ENCODE results near the gene TNNI2.

Gene TNNI2

DNA sequence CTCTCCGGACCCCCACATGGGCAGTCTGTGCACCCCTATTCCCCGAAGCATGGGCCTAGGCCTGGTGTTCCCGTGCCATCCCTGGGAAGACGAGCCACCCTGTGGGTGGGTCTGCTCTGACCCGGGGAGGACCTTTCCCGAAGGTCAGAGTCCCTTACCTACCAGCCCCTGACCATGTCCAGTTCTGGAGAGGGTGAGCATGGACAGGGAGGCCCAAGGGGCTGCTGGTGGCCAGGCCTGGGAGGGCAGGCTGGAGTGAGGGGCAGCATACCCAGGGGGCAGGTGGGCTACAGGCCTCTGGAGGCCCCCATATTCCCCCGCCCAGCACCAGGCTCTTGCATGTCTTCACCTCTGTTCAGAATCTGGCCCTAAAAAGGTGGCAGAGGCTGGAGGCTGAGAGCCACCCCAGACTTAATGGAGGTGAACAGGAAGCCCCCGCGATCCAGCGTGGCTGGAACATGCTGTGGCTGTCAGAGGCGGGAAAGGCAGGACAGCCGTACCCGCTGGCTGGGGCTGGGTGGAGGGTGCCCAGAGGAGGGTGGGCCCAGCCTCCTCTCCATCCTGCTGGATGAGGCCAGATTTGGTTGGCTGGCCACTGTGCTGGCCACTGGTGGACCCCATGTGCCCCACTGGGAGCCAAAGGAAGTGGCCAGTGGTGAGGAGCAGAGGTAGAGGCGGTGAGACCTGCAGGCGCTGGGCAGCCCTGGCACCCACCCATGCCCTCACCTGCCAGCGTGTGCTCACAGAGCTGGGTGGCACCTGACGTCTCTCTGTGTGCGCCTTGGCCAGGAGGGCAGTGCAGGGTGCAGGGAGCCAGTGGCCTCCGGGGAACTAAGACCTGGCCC, 15.2 kb upstream of the TNNI2 start:
- TF ChIP-seq, protein P1, sequence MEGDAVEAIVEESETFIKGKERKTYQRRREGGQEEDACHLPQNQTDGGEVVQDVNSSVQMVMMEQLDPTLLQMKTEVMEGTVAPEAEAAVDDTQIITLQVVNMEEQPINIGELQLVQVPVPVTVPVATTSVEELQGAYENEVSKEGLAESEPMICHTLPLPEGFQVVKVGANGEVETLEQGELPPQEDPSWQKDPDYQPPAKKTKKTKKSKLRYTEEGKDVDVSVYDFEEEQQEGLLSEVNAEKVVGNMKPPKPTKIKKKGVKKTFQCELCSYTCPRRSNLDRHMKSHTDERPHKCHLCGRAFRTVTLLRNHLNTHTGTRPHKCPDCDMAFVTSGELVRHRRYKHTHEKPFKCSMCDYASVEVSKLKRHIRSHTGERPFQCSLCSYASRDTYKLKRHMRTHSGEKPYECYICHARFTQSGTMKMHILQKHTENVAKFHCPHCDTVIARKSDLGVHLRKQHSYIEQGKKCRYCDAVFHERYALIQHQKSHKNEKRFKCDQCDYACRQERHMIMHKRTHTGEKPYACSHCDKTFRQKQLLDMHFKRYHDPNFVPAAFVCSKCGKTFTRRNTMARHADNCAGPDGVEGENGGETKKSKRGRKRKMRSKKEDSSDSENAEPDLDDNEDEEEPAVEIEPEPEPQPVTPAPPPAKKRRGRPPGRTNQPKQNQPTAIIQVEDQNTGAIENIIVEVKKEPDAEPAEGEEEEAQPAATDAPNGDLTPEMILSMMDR (IDR thresholded peaks at IDR 0.05; ENCODE audit: low read depth, low read length): no peak
- DNase-seq (ENCODE audit: extremely low read depth, low read depth): no peak

DNA sequence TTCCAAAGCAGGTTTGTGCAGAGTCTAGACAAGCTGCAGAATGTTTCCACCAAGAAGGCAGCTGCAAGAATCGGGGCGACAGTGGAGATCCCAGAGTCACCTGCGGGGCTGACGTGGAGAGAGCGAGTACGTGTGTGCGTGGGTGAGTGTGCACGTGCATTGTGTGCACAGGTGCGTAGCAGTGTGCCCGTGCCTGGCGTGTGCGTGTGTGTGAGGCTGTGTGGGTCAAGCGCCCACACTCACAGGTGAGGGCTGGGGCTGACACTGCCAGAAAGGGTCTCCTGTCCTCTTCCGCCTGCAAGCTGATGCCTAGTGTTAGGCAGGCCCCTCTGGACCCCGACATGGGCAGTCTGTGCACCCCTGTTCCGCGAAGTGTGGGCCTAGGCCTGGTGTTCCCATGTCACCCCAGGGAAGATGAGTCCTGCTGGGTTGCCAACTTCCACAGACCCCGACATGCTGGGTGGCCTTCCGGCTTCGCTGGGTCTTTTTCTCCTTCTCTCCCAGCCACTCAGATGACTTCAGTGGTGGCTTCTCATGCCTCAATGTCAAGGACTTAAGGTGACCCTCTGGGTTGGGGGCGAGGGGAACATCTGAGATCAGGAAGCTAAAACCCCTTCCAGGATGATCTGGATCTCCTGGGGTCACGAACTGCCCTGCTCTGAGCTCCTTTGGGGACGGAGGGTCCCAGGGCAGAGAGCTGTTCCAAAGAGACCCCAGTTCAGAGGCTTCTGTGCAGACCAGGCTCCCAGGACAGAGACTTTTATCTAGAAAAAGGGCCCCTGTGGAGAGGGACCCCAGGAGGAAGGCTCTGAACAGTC, 14.4 kb upstream of the TNNI2 start:
- TF ChIP-seq, protein P1 (IDR thresholded peaks at IDR 0.05; ENCODE audit: low read depth, low read length): no peak

DNA sequence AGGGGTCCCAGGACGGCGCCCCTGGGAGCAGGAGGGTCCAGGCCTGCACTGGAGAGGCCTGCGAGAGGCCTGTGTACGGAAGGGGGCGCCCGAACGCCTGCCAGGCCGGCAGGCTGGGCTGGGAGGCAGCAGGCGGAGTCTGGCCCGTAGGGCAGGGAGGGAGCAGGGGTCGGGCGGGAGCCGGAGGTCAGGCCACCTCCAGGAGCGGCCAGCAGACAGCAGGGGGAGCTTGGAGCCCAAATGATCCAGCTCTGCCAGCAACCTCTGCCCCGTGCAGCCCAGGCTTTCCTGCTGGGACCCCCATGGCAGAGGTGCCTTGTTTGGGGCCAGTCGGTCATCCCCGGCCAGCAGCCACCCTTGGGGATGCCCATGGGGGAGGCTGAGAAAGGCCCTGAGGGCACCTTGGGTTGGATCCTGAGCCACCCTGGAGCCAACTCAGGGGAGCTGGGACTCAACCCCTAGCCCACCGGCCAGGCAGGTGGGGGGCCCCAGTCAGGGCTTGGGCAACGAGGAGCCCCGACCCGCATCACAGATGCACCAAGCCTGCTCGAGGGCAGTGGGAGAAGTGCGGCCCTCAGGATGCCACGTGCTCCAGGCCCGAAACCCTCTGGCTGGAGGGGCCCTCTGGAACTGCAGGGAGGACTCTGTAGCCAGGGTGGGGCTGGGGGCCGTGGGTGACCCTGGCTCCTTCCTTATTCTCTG, 13.6 kb upstream of the TNNI2 start:
- TF ChIP-seq, protein P1 (IDR thresholded peaks at IDR 0.05; ENCODE audit: low read depth, low read length): no peak
- no peak for DNase-seq (ENCODE audit: extremely low read depth, low read depth)

More for the DNA sequence above, 14.4 kb upstream of the TNNI2 start:
- DNase-seq (ENCODE audit: extremely low read depth, low read depth): no peak

DNA sequence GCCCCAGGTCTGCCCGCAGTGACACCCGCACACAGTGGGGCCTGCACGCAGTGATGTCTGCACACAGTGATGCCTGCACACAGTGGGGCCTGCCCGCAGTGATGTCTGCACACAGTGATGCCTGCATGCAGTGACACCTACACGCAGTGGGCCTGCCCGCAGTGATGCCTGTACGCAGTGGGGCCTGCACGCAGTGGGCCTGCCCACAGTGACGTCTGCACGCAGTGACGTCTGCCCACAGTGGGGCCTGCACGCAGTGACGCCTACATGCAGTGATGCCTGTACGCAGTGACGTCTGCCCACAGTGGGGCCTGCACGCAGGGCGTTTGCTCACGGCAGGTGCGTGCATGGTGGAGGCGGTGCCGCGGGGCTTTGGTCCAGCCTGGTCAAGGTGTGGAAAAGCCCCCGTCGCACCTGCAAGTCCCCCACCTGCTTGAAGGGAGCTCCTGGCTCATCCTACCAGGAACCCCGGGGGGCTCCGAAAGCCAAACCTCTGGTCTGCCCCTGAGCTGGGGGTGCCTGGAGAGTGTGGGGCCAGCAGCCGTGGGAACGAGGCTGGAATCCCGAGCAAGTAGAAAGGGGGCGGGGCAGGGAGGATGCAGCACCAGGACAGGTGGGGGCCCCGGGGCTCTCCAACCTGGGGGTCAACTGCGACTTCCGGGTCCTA, 12.9 kb upstream of the TNNI2 start:
- TF ChIP-seq, protein P1 (IDR thresholded peaks at IDR 0.05; ENCODE audit: low read depth, low read length): no peak
- DNase-seq (ENCODE audit: extremely low read depth, low read depth): no peak

- TF ChIP-seq, protein P1 (IDR thresholded peaks at IDR 0.05; ENCODE audit: low read depth, low read length): no peak
- no peak for DNase-seq (ENCODE audit: extremely low read depth, low read depth)
These were observed 12.2 kb upstream of the TNNI2 start for GRCh38 chr11:1826552-1827094.

DNA sequence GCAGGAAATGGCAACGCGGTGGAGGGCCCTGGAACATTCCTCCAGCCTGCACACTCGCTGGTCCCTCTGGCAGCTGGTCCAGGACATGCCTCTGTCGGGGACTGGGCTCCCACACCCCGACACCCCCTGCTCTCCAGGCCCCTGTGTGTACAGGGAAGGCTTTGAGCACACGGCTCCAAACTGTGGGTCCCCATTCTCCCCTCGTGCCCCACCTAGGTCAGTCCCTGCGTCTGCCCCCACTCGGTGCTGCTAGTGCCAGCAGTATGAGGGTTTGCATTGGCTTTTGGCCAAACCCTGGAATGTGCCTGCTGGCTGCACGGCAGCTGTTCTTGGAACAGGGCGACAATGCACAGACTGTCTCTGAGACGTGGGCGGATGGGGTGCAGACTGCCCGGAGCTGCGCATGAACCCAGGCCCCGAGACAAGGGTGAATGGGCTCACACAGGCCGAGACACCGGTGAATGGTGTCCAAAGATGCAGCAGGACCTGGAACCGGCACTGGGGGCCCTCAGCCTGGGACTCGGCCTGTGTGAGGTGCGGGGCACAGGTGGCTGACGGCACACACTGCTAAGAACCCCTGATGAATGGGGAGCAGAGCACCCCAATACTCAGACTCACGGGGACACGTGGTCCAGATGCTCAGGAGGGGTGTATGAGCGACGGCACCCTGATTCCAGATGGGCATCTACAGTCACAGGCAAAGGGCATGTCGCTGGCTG, 11.5 kb upstream of the TNNI2 start:
- no peak for DNase-seq (ENCODE audit: extremely low read depth, low read depth)
- TF ChIP-seq, protein P1 (IDR thresholded peaks at IDR 0.05; ENCODE audit: low read depth, low read length): no peak

Measured in AG09319 (cell line).